GM12875 (cell line): ENCODE data around the gene WIZ.

Experiments
- H3K4me3 ChIP-seq: one replicate; pipeline ENCODE4 v1.5.1; 2011; ENCODE audit warnings: low read depth, low read length, control low read depth
- CTCF ChIP-seq: IDR thresholded peaks from 2 replicates; pipeline ENCODE4 v1.5.1; 2011; ENCODE audit warnings: low read depth, mild to moderate bottlenecking, control low read depth, inconsistent platforms, low read length, moderate library complexity, borderline replicate concordance; ENCODE audit not compliant: insufficient read depth

Gene WIZ

GRCh38 chr19:15461694-15462093 lies 11.9 kb upstream of the WIZ start:
- H3K4me3 ChIP-seq, result no peak overlapping the region
- TF ChIP-seq CTCF, result no peak

GRCh38 chr19:15457701-15458484 lies 8.1 kb upstream of the WIZ start:
- no peak overlapping the region for H3K4me3 ChIP-seq
- TF ChIP-seq CTCF, result no peak

- TF ChIP-seq CTCF, result no peak
- no peak overlapping the region for H3K4me3 ChIP-seq
These were observed 7.3 kb upstream of the WIZ start for GRCh38 chr19:15456871-15457700.

- TF ChIP-seq CTCF, result no peak
- no peak overlapping the region for H3K4me3 ChIP-seq
These were observed 6.7 kb upstream of the WIZ start for GRCh38 chr19:15456441-15456840.

- TF ChIP-seq CTCF, result no peak
- H3K4me3 ChIP-seq, result no peak overlapping the region
These were observed 6.2 kb upstream of the WIZ start for GRCh38 chr19:15455996-15456395.

- no peak for TF ChIP-seq CTCF
- H3K4me3 ChIP-seq, result no peak overlapping the region
These were observed 4.4 kb upstream of the WIZ start for GRCh38 chr19:15453906-15454860.
